Measurements from ENCODE around the gene TEX22. TPM values are rescaled to one million over a fixed set of nuclear protein-coding genes. Genes with fewer than 3 reads are reported as not detected.

TEX22 gene
- total RNA-seq, 4 donors from 2014 or later: 0.57 TPM; not detected in 3

DNA sequence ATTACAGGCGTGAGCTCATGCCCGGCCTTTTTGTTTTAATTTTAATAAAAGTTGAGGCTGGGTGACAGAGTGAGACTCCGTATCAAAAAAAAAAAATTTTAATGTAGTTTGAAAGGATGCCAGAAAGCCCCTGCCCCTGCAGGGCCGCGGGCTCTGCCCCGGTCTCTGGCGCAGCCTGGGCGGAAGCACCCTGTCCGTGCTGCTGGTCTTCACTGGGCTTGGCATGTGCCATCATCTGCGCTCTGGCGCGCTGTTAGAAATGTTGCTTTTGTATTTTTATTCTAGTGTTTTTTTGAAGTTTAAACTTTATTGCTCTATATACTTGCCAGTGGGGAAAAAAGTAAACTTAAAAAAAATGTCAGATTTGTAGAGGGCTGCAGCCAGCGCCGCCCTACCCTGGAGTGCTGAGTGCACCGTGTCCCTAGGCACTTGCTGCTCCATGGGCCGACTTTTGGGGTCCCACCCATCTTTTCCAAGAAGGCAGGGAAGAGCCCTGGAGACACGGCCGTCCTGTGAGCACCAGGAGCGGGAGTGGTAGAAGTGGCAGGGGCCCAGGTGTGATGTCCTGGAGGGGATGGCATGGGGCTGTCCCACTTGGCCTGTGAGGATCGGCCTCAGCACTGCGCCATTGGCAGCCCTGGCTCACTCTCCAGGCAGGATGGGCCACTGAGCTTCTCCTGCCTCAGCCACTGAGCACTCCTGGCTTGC is 25.3 kb downstream of the TEX22 start:
- Histone ChIP-seq H3K27me3 (no peaks in the 10 kb centered on the region), H3K4me1 (peaks cover 28 to 37% (median 31%) of the 10 kb centered on the region in 3 donors), H3K4me3 (no peak overlapping the region), H3K27ac (no peak overlapping the region), H3K36me3 (peaks cover 0 to 37% (median 0%) of the 10 kb centered on the region in 3 donors), H3K9me3 (no peaks in the 10 kb centered on the region)
- WGBS, 2 donors: 94 to 95% methylated on average over 14 to 20 of the region's 21 CpGs
- intact Hi-C loops (cut with DNase I): no loop called here
- no peak for DNase-seq
- TF ChIP-seq, protein P1, sequence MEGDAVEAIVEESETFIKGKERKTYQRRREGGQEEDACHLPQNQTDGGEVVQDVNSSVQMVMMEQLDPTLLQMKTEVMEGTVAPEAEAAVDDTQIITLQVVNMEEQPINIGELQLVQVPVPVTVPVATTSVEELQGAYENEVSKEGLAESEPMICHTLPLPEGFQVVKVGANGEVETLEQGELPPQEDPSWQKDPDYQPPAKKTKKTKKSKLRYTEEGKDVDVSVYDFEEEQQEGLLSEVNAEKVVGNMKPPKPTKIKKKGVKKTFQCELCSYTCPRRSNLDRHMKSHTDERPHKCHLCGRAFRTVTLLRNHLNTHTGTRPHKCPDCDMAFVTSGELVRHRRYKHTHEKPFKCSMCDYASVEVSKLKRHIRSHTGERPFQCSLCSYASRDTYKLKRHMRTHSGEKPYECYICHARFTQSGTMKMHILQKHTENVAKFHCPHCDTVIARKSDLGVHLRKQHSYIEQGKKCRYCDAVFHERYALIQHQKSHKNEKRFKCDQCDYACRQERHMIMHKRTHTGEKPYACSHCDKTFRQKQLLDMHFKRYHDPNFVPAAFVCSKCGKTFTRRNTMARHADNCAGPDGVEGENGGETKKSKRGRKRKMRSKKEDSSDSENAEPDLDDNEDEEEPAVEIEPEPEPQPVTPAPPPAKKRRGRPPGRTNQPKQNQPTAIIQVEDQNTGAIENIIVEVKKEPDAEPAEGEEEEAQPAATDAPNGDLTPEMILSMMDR (IDR thresholded peaks at IDR 0.05): no peak
- TF ChIP-seq POLR2A (IDR thresholded peaks at IDR 0.05): no peak

DNA sequence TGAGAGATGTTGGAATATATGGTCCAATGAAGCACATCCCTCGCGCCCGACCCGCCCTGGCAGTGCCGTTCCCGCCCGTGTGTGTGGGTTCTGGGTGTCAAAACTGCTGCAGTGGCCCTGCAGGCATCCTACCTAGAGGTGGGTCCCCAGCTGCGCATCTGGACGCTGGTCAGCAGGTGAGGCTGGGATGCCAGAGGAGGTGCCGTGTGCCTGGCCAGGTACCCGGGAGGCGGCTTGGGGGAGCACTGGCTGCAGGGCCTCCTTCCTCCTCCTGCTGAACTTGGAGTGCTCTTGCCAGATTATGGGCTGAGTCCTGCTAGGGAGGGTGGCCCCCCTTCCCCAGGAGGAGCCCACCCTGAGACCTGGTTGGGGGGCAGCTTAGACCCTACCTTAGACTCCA is 26.5 kb downstream of the TEX22 start:
- peaks cover 0 to 37% (median 0%) of the 10 kb centered on the region in 3 donors for H3K36me3 ChIP-seq
- no peak overlapping the region for H3K27ac ChIP-seq
- WGBS, 2 donors: 94% methylated on average over 3 of the region's 12 CpGs; no CpG with 5 or more reads in 1 of the 2 donors
- H3K9me3 ChIP-seq: no peaks in the 10 kb centered on the region
- peaks cover 20 to 29% (median 23%) of the 10 kb centered on the region in 3 donors for H3K4me1 ChIP-seq
- DNase-seq: no peak
- TF ChIP-seq, protein P1 (IDR thresholded peaks at IDR 0.05): no peak
- TF ChIP-seq POLR2A (IDR thresholded peaks at IDR 0.05): no peak
- no peaks in the 10 kb centered on the region for H3K27me3 ChIP-seq
- no peak overlapping the region for H3K4me3 ChIP-seq
- intact Hi-C loops (cut with DNase I): no loop called here

DNA sequence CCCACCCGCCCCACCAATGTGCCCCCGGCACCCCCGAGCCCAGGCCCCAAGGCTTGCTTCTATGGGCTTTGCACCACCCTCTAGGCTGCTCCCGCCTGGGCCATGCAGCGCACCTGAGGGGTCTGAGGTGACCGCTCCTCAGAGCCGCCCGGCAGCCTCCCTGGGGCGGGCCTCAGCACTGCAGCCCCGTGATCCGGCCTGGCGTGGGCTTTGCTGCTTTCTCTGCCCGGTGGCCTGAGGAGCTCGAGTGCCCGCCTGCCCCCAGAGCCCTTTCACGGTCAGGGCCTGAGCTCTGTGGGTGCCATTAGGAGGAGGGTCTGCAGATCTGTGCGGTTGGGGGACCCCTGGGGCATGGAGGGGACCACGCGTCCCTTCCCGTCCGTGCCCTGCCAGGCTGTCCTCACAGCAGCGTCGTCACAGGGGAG is 27.5 kb downstream of the TEX22 start:
- Histone ChIP-seq H3K9me3 (no peaks in the 10 kb centered on the region), H3K27me3 (no peaks in the 10 kb centered on the region), H3K4me3 (no peak overlapping the region), H3K4me1 (peaks cover 15 to 33% (median 22%) of the 10 kb centered on the region in 3 donors), H3K36me3 (peaks cover 0 to 37% (median 0%) of the 10 kb centered on the region in 3 donors), H3K27ac (no peak overlapping the region)
- 95% methylated on average over 4 of the region's 23 CpGs; no CpG with 5 or more reads in 1 of the 2 donors for WGBS, 2 donors
- no peak for TF ChIP-seq POLR2A (IDR thresholded peaks at IDR 0.05)
- TF ChIP-seq, protein P1 (IDR thresholded peaks at IDR 0.05): no peak
- intact Hi-C loops (cut with DNase I): no loop called here
- no peak for DNase-seq

DNA sequence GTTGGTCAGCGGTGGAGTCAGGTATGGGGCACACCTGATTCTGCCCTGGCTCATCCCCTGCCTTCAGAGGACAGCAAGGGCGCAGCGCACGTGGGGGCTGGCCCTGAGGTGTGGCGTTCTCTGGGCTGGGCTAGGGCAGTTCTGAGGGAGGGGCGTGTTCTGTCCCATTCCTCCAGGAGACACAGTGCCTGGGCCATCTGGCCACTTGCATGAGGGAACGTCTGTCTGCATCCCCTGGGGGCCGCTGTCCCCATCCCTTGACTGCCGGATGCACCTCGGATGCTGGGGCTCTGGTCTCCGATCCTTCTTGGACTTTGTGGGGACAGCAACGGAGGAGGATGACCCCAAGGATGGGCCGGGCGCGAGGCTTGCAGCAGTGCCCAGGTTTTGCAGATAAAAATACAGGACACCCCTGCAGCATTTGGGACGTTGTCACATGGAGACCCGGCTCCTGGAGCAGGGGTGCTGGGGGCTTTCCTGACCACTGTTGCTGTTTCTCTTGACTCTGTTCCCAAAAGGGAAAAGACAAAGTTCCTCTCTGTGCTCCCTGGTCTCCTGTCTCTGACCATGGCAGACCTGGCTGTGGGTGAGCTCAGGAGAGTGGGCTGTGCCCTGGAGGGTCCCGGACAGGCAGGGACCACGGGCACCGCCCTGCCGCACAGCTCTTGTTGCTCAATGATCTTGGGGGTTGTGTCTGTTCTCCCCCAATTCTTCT is 28.2 kb downstream of the TEX22 start:
- intact Hi-C loops (cut with DNase I): no loop called here
- H3K4me1 ChIP-seq: peaks cover 8 to 30% (median 18%) of the 10 kb centered on the region in 3 donors
- H3K4me3 ChIP-seq: no peak overlapping the region
- TF ChIP-seq, protein P1 (IDR thresholded peaks at IDR 0.05): no peak
- H3K27me3 ChIP-seq: no peaks in the 10 kb centered on the region
- WGBS, 2 donors: 96% methylated on average over 9 to 12 of the region's 21 CpGs
- H3K36me3 ChIP-seq: peaks cover 0 to 37% (median 0%) of the 10 kb centered on the region in 3 donors
- no peaks in the 10 kb centered on the region for H3K9me3 ChIP-seq
- no peak overlapping the region for H3K27ac ChIP-seq
- DNase-seq: no peak

DNA sequence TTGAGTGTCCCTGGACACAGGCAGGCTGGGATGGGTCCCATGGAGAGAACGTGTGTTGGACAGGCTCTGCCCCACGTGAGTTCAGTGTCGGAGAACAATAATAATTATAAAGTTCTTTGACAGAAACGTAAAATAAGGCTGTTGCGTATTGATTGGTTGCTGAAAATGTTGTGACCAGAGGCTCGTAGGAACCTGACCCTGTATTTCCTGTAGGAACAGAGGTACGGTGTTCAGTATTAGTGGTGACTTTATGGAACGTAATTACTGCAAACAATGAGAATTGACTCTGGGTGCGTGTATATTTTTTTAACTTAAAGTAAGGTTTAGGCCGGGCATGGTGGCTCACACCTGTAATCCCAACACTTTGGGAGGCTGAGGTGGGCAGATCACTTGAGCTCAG is 29.1 kb downstream of the TEX22 start:
- Histone ChIP-seq H3K27me3 (no peaks in the 10 kb centered on the region), H3K36me3 (peaks cover 0 to 37% (median 0%) of the 10 kb centered on the region in 3 donors), H3K4me1 (peaks cover under 1 to 21% (median 9%) of the 10 kb centered on the region in 3 donors), H3K27ac (no peak overlapping the region), H3K4me3 (no peak overlapping the region), H3K9me3 (no peaks in the 10 kb centered on the region)
- intact Hi-C loops (cut with DNase I): no loop called here
- no peak for DNase-seq
- WGBS, 2 donors: 94 to 97% methylated on average over 10 of the region's 10 CpGs
- TF ChIP-seq POLR2A (IDR thresholded peaks at IDR 0.05): no peak
- TF ChIP-seq, protein P1 (IDR thresholded peaks at IDR 0.05): no peak

Measured in esophagus squamous epithelium (tissue), 5 donors.